GM23248 (cell line): ENCODE results near the gene NUBPL.

ENCODE experiments used
- EZH2 ChIP-seq: fragments of 200-600 bp; sonication (generic); IDR thresholded peaks from 2 replicates; pipeline ENCODE4 v1.6.1; 2018; ENCODE audit warnings: antibody characterized with exemption, mild to moderate bottlenecking; ENCODE audit not compliant: insufficient read depth, poor library complexity, severe bottlenecking
- EZH2phosphoT487 ChIP-seq: fragments of 200-600 bp; sonication (generic); IDR thresholded peaks from 2 replicates; pipeline ENCODE4 v1.6.1; 2018; ENCODE audit warnings: antibody characterized with exemption, moderate library complexity, mild to moderate bottlenecking, low read depth; ENCODE audit not compliant: insufficient read depth

DNA sequence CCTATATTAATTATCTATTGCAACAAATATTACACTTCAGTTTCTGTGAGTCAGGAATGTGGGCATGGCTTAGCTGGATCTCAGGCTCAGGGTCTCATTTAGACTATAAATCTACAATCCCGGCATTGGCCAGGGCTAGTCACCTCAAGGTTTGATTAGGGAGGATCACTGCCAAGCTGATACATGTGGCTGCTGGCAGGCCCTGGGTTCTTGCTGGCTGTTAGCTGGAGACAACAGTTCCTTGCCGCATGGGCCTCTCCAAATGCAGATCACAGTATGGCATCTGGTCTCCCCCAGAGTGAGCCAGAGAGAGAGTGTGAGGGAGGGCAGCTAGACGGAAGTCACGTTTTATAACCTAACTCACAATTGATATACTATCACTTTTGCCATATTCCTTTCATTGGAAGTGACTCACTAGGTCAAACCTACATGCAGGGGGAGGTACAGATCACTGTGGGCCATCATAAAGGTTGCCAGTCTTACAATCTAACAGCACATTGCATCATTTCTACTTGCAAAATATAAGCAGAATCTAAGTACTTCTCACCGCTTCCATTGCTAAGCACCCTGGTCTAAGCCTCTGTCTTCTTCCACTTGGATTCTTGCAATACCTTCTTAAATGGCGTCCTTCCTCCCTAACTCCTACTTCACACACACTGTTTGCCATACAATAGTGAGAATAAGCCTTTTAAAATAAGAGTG, 341.9 kb downstream of the NUBPL start:
- no peak for TF ChIP-seq EZH2
- no peak for TF ChIP-seq EZH2phosphoT487
